NOMO-1 (cell line): Measurements from ENCODE around the gene HIRIP3.
"Not testable (repeated sequence)": the region's sequence is repeated elsewhere in the genome, so short reads cannot be mapped to it uniquely, and the experiment has no call there.

Source experiments
- DNase-seq, 2 experiments: peaks; one replicate each; lab custom pipeline; 2025; ENCODE audit not compliant: unreplicated experiment in 2 of 2; lab: John Stamatoyannopoulos, UW

HIRIP3 gene, protein sequence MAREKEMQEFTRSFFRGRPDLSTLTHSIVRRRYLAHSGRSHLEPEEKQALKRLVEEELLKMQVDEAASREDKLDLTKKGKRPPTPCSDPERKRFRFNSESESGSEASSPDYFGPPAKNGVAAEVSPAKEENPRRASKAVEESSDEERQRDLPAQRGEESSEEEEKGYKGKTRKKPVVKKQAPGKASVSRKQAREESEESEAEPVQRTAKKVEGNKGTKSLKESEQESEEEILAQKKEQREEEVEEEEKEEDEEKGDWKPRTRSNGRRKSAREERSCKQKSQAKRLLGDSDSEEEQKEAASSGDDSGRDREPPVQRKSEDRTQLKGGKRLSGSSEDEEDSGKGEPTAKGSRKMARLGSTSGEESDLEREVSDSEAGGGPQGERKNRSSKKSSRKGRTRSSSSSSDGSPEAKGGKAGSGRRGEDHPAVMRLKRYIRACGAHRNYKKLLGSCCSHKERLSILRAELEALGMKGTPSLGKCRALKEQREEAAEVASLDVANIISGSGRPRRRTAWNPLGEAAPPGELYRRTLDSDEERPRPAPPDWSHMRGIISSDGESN

DNA sequence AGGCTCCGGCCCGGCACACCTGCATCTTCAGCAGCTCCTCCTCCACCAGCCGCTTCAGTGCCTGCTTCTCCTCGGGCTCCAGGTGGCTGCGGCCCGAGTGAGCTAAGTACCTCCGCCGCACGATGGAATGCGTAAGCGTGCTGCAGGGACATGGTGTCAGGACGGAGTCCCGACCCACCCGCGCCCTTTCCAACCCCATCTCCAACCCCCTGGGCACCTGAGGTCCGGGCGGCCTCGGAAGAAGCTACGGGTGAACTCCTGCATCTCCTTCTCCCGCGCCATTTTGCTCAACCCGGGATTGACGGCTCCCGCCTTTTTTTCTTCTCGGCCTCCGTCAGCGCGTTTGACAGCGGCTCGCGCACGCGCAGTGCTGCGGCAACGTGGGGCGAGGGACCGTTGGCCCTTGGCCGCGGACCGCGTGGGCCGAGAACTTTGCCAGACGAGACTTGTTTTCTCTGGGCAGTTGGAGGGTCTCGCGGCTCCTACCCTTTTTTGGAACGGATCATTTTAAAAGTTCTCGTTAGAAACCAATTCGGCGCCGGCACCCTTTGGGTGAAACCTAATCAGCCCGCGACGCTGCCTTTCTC lies at the start of gene HIRIP3:
TSS of gene HIRIP3 (minus strand) at position 294 of the 587 bp plus-strand sequence. CDS start at position 282, 12 bp downstream.
- peak; percentile 82 to 90 for DNase-seq

DNA sequence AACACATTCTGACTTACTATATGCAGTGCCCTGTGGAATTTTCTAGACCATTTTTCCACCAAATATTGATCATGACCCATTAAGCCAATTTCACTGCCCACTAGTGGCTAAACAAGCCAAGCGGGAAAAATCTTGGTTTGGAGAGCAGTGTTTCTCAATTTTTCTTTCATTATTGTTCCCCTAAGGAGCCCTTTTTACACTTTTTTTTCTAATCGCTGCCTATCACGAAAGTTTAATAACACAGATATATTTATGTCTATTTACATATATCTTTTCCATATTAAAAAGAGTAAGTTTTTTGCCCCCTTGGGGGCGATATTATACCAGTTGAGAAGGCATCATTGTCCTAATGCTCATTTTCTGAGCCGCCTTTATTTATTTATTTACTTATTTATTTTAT lies 46.4 kb upstream of the HIRIP3 start:
- peak in 1 of 2 experiments; percentile 13 for DNase-seq

DNA sequence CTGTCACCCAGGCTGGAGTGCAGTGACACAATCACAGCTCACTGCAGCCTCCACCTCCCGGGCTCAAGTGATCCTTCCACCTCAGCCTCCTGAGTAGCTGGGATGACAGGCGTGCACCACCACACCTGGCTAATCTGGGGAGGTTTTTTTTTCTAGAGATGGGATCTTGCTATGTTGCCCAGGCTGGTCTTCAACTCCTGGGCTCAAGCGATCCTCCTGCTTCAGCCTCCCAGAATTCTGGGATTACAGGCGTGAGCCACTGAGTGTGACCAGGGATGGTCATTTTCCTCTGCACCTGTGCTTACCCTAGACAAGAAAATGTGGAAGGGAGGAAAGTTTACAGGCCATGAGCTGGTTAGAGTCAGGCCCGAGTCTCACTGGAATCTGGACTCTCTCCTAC lies 45.3 kb upstream of the HIRIP3 start:
- DNase-seq = not testable (repeated sequence)

DNA sequence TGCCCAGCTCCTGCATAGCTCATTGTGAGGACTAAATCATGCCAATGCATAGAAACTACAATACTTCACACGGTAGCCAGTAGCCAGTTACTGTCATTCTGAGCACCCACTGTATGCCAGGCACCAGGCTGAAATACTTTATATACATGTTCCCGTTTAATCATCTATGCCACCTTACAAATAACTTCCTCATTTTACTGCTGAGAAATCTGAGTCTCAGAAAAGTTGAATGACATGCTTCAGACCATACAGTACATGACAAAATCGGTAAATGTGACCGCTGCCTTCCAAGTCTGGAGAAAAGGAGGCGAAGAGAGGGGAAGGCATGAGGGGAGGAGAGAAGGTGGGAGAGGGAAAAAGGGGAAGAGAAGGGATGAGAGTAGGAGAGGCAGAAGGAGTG lies 44.8 kb upstream of the HIRIP3 start:
- DNase-seq = peak in 1 of 2 experiments; percentile 56

DNA sequence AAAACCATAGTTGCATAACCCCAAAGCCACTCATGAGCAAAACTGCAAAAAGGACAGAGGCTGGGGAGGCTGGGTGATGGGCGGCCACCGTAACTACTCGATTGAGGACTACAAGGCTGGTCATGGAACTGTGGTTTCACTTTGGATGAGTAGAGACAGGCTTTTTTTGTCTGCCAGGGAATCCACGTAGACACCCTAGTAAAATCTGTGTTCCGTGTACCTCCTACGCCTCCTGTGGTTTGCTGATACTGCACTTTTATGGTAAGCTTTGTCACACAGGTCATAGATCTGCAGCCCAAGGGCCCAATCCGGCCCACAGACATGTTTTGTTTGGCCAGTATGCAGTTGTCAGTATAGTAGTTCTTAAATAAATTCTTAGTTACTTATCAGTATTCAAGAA lies 37.9 kb upstream of the HIRIP3 start:
- no peak for DNase-seq

DNA sequence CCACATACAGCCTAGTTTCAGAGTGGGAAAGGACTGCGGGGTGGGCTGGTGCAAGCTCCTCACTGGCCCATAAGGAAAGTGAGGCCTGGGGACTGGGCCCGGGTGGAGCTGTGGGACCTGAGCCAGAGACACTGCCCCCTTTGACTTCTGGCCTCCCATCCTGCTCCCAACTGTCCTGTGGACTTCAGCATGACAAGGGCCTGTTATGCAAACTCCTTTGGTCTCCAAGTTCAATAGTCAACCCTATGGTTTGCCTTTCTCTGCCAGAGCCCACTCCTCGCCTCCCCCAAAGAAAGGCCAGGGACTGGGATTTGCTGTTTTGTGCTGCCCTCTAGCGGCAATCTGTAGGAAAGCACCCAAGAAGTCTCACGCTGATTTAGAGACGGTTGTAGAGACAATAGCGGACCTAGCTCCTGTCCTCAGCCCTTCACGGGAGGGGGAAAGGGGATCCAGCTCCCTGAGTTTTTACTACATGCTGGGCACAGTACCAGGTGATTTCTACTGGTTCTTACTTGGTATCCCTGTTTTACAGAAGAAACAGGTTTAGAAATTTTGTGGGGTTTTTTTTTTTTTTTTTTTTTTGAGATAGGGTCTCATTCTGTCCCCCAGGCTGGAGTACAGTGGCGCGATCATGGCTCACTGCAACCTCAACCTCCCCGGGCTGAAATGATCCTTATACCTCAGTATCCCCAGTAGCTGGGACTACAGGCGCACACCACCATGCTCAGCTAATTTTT lies 36.8 kb upstream of the HIRIP3 start:
- DNase-seq = peak; percentile 33 to 62

DNA sequence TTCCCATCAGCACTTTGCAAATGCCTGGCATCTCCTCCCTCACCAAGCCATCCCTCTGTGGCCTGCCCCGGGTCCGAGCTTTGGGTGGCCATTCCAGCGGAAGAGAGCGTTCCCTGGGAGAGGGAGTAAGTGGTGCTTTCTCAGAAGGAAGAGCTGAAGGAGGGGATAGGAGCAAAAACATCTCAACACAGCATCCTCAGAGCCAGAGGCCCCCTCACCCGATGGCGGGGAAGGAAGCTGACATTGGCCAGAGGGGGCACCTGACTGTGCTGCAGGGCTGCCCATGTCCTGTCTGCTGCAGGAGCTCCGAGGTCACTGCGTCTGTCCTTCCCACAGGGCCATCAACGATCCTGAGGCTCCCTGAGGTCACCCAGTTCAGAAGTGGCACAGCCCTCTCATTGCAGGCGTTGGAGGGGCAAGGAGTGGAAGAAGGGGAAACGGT lies 36.1 kb upstream of the HIRIP3 start:
- DNase-seq = no peak

DNA sequence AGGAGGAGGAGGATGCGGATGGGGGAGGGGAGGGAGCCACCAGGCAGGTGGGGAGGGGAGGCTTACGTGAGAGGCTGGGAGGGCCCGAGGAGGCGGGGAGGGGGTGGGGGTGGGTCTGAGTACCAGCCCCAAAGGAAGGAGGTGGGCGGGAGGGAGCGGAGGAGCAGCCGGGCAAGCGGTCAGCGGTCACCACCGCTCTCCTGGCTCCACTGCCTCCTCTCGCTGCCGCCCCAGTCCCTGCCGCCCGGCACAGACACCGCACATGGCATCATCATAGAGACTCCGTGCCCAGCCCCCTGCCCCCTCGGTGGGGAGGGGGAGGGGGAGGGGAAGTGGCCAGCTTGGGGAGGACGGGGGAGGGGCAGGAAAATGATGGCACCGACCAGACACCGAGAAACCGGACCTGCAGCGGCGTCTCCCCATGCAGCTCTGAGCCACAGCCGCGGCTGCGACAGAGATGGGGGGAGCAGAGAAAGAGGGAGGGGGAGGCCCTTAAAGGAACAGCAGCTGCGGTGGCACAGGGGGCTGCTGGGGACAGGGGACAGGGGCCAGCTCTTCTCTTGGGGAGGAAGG lies 35.5 kb upstream of the HIRIP3 start, which contains the start of gene TLCD3B:
TSS of gene TLCD3B (minus strand) at position 431 of the 573 bp plus-strand sequence. CDS start 744 bp downstream, outside the sequence.
- no peak for DNase-seq

DNA sequence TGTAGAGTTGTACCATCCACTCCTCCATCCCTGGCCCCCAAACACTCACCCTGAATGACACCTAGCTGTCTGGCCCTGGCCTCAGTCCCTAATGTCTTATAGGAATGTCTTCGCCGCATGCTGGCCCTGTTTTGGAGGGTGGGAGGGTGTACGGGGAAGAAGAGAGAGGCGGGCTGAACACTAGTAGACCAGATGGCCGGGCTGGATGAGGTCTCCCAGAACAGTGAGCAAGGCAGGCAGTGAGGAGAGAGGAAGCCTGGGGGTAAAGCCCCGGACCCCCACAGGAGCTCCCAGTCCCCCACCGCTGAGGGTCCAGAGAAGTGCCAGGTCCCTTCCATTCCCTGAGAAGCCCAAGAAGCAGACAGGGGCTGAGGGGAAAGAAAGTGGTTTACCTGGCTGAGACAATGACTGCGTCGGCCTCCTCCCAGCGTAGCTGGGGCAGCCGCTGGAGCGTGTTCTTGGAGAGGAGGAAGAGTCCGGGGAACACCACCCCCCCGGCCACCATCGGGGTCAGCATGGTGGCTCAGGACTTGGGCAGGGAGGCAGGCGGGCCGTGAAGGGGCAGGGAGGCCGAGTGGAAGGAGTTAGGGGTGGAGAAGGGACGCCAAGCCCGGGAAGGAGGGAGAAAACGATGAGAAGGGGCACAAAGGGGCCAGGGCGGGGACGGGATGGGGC lies 34.7 kb upstream of the HIRIP3 start:
- DNase-seq = no peak

DNA sequence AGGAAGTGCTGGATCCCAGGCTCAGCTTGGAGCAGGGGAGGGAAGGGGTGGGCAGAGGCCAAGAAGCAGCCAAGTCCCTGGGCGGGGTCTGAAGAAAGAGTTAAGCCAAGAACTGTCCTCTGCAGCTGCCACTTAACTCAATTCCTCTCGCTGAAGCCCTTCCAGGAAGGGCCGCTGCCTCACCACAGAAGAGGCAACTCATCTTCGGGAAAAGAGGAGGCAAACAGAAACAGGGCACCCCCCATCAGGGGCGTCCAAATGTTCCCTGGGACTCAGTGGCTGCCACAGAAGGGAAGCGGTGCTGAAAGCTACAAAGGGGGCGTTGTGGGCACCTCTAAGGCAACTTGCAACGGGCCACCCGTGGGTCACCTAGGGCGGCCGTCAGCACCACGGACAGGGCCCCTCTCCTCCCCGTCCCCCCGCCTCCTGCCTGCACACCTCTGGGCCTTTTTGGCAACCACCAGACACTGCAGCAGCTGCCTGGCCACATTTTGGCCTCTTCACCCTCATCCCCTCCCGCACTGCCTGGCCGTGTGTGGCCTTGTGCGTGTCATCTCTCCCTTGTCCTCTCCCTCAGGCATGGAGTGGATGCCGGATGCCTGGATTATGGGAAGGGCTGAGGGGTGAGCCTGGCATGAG lies 33.1 kb upstream of the HIRIP3 start:
- peak in 1 of 2 experiments; percentile 22 for DNase-seq

DNA sequence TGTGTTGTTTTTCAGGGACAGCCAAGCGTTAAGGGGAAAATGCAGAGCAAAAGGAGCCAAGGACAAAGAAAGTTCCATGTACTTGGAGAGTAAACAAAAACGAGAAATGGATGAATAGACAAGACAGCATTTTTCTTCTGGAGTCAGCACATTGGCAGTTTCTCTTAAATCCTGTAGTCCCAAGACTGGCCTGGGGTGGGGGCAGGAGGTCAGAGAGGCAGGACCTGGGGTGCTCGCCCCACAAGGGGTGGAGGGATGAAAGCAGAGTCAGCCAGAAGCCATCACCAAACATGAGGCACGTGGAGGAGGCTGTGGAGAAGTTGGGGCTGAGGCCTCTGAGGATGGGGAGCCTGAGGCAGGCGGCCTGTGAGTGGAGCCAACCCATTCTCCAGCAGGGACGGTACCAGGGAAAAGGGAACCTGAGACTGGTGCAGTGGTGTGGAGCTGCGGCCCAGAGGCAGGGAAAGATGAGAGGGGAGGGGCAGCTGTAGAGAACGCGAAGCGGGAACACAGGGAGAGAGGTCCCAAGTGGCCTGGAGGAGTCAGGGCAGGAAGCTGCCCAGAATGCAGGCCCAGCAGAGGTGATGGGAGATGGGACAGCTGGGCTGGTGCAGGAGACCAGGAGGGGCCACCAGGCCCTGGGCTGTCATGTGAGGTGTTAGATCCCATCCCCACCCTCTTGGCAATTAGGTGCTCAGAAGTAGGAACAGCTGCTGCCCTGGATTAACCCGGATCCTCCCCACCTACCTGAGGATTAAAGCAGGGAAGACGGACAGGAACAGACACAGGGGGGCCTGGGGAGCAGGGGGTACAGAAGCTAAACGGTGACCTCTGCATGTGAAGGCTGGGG lies 32.4 kb upstream of the HIRIP3 start:
- no peak for DNase-seq

DNA sequence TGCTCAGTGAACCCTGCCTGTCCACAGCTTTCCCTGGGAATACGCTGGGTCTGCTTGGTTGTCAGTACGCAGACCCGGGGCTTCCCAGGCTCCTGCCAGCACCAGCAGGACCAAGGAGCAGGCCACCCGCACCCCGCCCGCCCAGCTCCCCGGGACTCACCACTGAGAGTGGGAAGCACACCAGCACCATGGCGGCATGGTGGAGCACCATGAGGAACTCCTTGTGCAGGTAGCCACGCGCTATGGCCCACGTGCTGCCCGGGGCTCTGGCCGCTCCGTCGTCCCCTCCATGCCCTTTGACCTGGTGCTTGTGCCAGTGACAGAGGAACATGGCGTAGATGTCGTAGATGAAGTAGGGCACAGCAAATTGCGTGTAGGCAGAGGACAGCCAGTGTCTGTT lies 31.0 kb upstream of the HIRIP3 start:
- DNase-seq = no peak

DNA sequence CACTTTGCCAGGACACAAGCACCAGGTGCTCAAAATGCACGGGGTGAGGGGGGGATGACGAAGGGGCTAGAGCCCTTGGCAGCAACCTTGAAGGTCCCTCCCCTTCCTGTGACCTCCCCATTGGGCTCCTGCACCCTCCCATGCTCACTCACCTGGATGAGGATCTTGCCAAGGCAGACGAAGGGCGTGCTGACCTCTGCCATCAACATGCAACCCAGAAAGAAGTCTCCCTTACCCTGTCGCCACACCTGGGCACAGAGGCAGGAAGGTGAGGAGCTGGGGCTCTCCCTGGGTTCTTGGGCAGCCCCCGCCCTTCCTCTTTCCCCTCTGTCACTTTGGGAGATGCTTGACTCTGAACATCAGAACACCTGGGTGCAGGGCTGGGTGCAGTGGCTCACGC lies 30.2 kb upstream of the HIRIP3 start:
- DNase-seq = no peak

DNA sequence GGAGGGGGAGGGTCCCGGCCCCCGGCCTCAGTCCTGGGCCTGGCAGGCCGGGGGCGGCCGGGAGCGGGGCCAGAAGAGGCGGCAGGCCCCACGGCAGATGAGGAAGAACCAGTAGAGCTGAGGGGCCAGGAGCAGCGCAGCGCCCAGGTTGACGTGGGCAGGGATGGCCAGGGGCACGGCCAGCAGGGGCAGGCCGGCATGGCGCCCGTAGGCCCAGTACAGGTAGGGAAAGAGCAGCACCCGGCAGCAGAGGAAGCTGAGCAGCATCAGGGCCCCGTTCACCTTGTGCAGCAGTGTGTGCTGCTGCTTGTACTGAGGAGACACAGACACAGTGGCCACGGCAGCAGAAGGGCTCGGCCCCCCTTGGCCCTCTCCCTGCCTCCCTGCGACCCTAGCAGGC lies 29.7 kb upstream of the HIRIP3 start:
- DNase-seq = no peak

DNA sequence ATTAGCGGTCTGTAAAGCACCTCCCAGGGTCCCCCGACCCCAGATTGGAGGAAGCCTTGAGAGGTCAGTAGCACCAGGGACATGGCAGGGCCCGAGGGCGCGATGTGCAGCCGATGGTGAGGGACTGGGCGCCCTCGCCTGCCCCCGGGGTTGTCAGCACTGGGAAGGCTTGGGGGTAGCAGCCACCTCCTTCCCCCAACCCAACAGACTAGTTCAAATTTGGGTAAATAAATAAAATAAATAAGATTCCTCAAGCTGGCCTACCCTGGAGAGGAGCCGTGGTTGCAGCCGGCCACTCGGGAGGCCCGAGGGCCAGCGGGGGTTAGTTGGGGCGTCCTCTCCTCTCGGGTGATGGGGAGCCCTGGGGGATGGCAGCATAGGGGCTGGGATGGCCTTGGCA lies 29.0 kb upstream of the HIRIP3 start:
- no peak for DNase-seq

DNA sequence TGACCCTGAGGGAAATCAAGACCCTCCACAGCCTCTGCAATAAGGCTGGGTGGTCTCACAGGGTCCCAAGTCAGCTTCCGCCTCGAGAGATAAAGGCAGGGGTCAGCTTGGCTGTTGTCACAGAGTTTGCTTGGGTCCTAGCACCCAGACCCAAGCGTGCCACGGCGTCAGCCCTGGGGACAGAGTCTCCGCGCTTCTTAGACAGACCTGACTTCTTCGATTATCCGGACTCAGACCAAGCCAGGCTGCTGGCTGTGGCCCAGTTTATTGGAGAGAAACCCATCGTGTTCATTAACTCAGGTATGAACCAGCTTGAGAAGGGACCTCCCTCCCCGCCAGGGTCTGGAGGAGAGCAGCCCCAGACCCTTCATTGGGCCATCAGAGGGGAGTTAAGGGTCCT lies 28.2 kb upstream of the HIRIP3 start:
- DNase-seq = no peak

DNA sequence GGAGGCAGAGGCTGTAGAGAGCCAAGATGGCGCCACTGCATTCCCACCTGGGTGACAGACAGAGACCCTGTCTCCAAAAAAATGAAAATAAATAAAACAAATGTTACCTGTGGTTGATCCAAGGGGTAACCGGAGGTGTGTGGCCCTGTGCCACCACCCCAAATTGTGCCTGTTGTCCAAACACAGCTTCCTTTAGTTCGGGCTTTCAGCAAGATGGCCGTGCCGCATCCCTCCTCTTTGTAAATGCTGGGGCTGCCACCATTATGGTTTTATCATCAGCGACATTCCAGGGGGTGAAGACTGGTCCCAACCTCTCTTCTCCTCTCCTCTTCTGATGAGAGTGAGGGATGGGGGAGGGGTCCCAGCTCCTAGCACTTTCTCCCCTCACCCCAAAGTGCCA lies 27.5 kb upstream of the HIRIP3 start, which contains the start of gene C16orf92:
TSS of gene C16orf92 (plus strand) at position 312 of the 400 bp plus-strand sequence. CDS start 143 bp downstream, outside the sequence.
- DNase-seq = no peak

DNA sequence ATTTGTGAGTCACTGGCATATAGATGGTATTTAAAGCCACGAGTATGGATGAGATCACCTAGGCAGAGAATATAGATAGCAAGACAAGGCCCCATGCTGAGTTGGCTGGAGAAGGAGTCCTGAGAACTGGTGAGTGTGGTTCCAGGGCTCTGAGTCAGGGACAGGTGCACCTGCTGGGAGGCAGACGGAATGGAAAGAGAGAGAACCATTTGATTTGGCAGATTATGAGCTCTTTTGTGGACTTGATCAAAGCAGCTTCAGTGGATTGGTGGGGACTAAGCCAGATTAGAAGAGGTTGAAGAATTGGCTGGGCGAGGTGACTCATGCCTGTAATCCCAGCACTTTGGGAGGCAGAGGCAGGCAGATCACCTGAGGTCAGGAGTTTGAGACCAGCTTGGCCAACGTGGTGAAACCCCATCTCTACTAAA lies 23.3 kb upstream of the HIRIP3 start:
- DNase-seq = no peak

DNA sequence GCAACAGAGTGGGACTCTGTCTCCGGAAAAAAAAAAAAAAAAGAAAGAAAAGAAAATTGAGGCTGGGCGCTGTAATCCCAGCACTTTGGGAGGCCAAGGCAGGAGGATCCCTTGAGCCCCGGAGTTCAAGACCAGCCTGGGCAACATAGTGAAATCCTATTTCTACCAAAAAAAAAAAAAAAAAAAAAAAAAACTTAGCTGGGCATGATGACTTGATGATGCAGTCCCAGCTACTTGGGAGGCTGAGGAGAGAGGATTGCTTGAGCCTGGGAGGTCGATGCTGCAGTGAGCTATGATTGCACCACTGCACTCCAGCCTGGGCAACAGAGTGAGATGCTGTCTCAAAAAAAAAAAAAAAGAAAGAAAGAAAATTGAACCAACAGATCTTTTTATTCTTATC lies 22.5 kb upstream of the HIRIP3 start:
- not testable (repeated sequence) for DNase-seq
